IMR-90 (cell line): ENCODE data around the gene PHAF1. TPM values are rescaled to one million over a fixed set of nuclear protein-coding genes. Genes with fewer than 3 reads are reported as not detected.
A peak's percentile ranks its signal among the peaks of the same experiment; 100 is the strongest.

ENCODE experiments used
- ATAC-seq: fragments of 200-7000 bp; cut with Tn5 transposase; 2 replicates; pipeline ENCODE4 v1.9.1; 2020; ENCODE audit warnings: low read depth, mild to moderate bottlenecking, moderate library complexity
- BruUV-seq: library from RNA; stranded (reverse); fragments of 400-500 nt; replicated peaks from 2 replicates; lab custom pipeline; 2021; lab: Mats Ljungman, UMichigan
- CTCF ChIA-PET: fragments of 300-600 bp; formaldehyde crosslinking; extraction: SDS; loops from one replicate; lab custom pipeline; 2021; ENCODE audit warnings: antibody characterized with exemption; lab: Yijun Ruan, JAX
- POLR2A ChIA-PET: fragments of 300-600 bp; sonication (Branson Sonifier 250); formaldehyde crosslinking; loops from one replicate; lab custom pipeline; 2022; ENCODE audit warnings: antibody characterized with exemption; ENCODE audit not compliant: unreplicated experiment; lab: Charles Lee
- DNase-seq: peaks from one replicate; pipeline ENCODE4 v3.0.0; 2013
- H2AFZ ChIP-seq: replicated peaks from 2 replicates; pipeline ENCODE3; 2013; ENCODE audit warnings: low read length, mild to moderate bottlenecking; ENCODE audit not compliant: poor library complexity
- H2AK5ac ChIP-seq: 2 replicates; pipeline ENCODE4 v1.6.1; 2013; ENCODE audit warnings: low read depth, low read length, inconsistent platforms
- H2AK9ac ChIP-seq: replicated peaks from 2 replicates; pipeline ENCODE3; 2013; ENCODE audit warnings: mild to moderate bottlenecking, low read depth, low read length, moderate library complexity; ENCODE audit not compliant: poor library complexity
- H2BK120ac ChIP-seq: 2 replicates; pipeline ENCODE4 v1.6.1; 2013; ENCODE audit warnings: low read depth, low read length, inconsistent platforms
- H2BK15ac ChIP-seq: 3 replicates; pipeline ENCODE4 v1.6.1; 2013; ENCODE audit warnings: low read depth, low read length, inconsistent platforms
- H2BK20ac ChIP-seq: 2 replicates; pipeline ENCODE4 v1.6.1; 2013; ENCODE audit warnings: low read depth, mild to moderate bottlenecking, inconsistent platforms, low read length, moderate library complexity
- H2BK5ac ChIP-seq: 2 replicates; pipeline ENCODE4 v1.6.1; 2013; ENCODE audit warnings: mild to moderate bottlenecking, low read depth, low read length, inconsistent platforms; ENCODE audit not compliant: poor library complexity, severe bottlenecking
- H3K14ac ChIP-seq: replicated peaks from 2 replicates; pipeline ENCODE4 v1.6.1; 2013; ENCODE audit warnings: low read depth, low read length, inconsistent platforms
- H3K18ac ChIP-seq: 2 replicates; pipeline ENCODE4 v1.6.1; 2013; ENCODE audit warnings: low read depth, low read length, control low read depth
- H3K23ac ChIP-seq: 2 replicates; pipeline ENCODE4 v1.6.1; 2013; ENCODE audit warnings: low read depth, low read length, inconsistent platforms
- H3K27ac ChIP-seq: 2 replicates; pipeline ENCODE4 v1.5.1; 2013; ENCODE audit warnings: mild to moderate bottlenecking, control low read depth, low read length; ENCODE audit not compliant: insufficient read depth
- H3K27me3 ChIP-seq: 2 replicates; pipeline ENCODE4 v1.6.1; 2013; ENCODE audit warnings: low read length; ENCODE audit not compliant: control insufficient read depth, insufficient read depth
- H3K36me3 ChIP-seq: 2 replicates; pipeline ENCODE4 v1.6.1; 2013; ENCODE audit warnings: low read length, mixed read lengths; ENCODE audit not compliant: control insufficient read depth, insufficient read depth
- H3K4ac ChIP-seq: 2 replicates; pipeline ENCODE4 v1.6.1; 2013; ENCODE audit warnings: low read depth, low read length, inconsistent platforms
- H3K4me1 ChIP-seq: 2 replicates; pipeline ENCODE4 v1.6.1; 2013; ENCODE audit warnings: low read length, mixed read lengths; ENCODE audit not compliant: control insufficient read depth, insufficient read depth
- H3K4me2 ChIP-seq: 2 replicates; pipeline ENCODE4 v1.6.1; 2013; ENCODE audit warnings: low read depth, mild to moderate bottlenecking, control low read depth, low read length, moderate library complexity
- H3K4me3 ChIP-seq: 2 replicates; pipeline ENCODE4 v1.5.1; 2013; ENCODE audit warnings: low read depth, mild to moderate bottlenecking, control low read depth, low read length, moderate library complexity; ENCODE audit not compliant: insufficient read depth
- H3K56ac ChIP-seq: 2 replicates; pipeline ENCODE4 v1.6.1; 2013; ENCODE audit warnings: low read length, inconsistent platforms; ENCODE audit not compliant: insufficient read depth; ENCODE audit errors: extremely low read depth
- H3K79me1 ChIP-seq, 2 experiments: 2 replicates each; pipeline ENCODE4 v1.6.1; 2013; ENCODE audit warnings: low read length in 2 of 2, inconsistent platforms in 1 of 2, low read depth in 1 of 2
- H3K9ac ChIP-seq: 2 replicates; pipeline ENCODE4 v1.6.1; 2013; ENCODE audit warnings: low read depth, low read length, control low read depth
- H3K9me1 ChIP-seq: 2 replicates; pipeline ENCODE4 v1.6.1; 2013; ENCODE audit warnings: low read length, inconsistent platforms; ENCODE audit not compliant: insufficient read depth
- H3K9me3 ChIP-seq: 2 replicates; pipeline ENCODE4 v1.6.1; 2013; ENCODE audit warnings: low read length; ENCODE audit not compliant: control insufficient read depth, insufficient read depth
- H4K20me1 ChIP-seq: 2 replicates; pipeline ENCODE4 v1.6.1; 2013; ENCODE audit warnings: low read length, inconsistent platforms; ENCODE audit not compliant: insufficient read depth
- H4K5ac ChIP-seq: 2 replicates; pipeline ENCODE4 v1.6.1; 2013; ENCODE audit warnings: mild to moderate bottlenecking, low read depth, low read length, control low read depth
- H4K8ac ChIP-seq, 2 experiments: 2 replicates each; pipeline ENCODE4 v1.6.1; 2013; ENCODE audit warnings: low read depth in 2 of 2, low read length in 2 of 2, control low read depth in 1 of 2, inconsistent platforms in 1 of 2
- H4K91ac ChIP-seq: 2 replicates; pipeline ENCODE4 v1.6.1; 2013; ENCODE audit warnings: low read depth, low read length, inconsistent platforms; ENCODE audit not compliant: insufficient read depth
- FOS ChIP-seq: fragments of 150-350 bp; IDR thresholded peaks from 2 replicates; pipeline ENCODE4 v1.6.1; 2016; ENCODE audit warnings: low read depth, low read length
- POLR2A ChIP-seq: IDR thresholded peaks from 2 replicates; pipeline ENCODE4 v1.6.1; 2012; ENCODE audit warnings: mild to moderate bottlenecking, low read depth, low read length
- RAD21 ChIP-seq: IDR thresholded peaks from 2 replicates; pipeline ENCODE4 v1.6.1; 2012; ENCODE audit warnings: low read length, improper control_type of control experiment
- WGBS, 2 experiments: methylation state at CpG; one replicate each; pipeline versions ENCODE4 v1.1.5 to v1.1.7; 2013; ENCODE audit warnings: missing lambda C conversion rate in 2 of 2; ENCODE audit not compliant: insufficient read length in 1 of 2; ENCODE audit errors: extremely low coverage in 2 of 2; 5-methylcytosine and 5-hydroxymethylcytosine counted together
- dilution Hi-C: fragments of 300-500 bp; cut with HindIII; formaldehyde crosslinking; loops from one replicate; pipeline ENCODE4 v1.14.3; 2018; ENCODE audit warnings: low sequenced_read_pairs; ENCODE audit not compliant: unreplicated experiment
- in situ Hi-C: fragments of 300-500 bp; cut with MboI; formaldehyde crosslinking; loops from 3 replicates; pipeline ENCODE4 v1.14.3; 2019; ENCODE audit warnings: low sequenced_read_pairs, inconsistent platforms, mixed read lengths
- intact Hi-C: fragments of 100-400 bp; cut with micrococcal nuclease; formaldehyde crosslinking; loops from 2 replicates; pipeline ENCODE4 v1.10.0; 2022
- polyA plus RNA-seq, 3 experiments: library from polyadenylated mRNA; depleted of rRNA; stranded (reverse); fragments of >200 nt; gene quantifications; 2 replicates each; pipeline ENCODE4 v1.2.3, GENCODE V29; 2012; ENCODE audit warnings: low replicate concordance in 1 of 3
- total RNA-seq: library from RNA; depleted of rRNA; stranded (reverse); fragments of >200 nt; gene quantifications from 2 replicates; pipeline ENCODE4 v1.2.3, GENCODE V29; 2012

The PHAF1 gene
- total and polyA plus RNA-seq, 2 of the 4 experiments (the other 2 are of a cell fraction): 14.0 to 19.8 TPM

- H3K27ac ChIP-seq: no peak overlapping the region
- no peak overlapping the region for H3K9ac ChIP-seq
- no peak overlapping the region for H2AK5ac ChIP-seq
- no peak overlapping the region for H4K5ac ChIP-seq
- no peak overlapping the region for H3K4ac ChIP-seq
- dilution Hi-C loops: no loop called here
- TF ChIP-seq FOS (no peak), RAD21 (peak; percentile 16; the same call in 1 of the 2 replicates), POLR2A (no peak)
- H3K9me3 ChIP-seq: no peaks in the 10 kb centered on the region
- H3K4me2 ChIP-seq: no peak overlapping the region
- 100% methylated on average over 2 of the region's 7 CpGs; no CpG with 5 or more reads in 1 of the 2 experiments for WGBS, 2 experiments
- intact Hi-C loops: no loop called here
- peaks cover 5% of the 10 kb centered on the region; the same call in 1 of the 2 replicates for H3K4me1 ChIP-seq
- POLR2A ChIA-PET: no interaction called here
- no peak overlapping the region for H3K23ac ChIP-seq
- no peak overlapping the region for H2BK5ac ChIP-seq
- H3K79me1 ChIP-seq: peaks cover 0 to 30% of the 10 kb centered on the region in 2 experiments; a peak in 2 of 4 replicates
- H4K20me1 ChIP-seq: peaks cover 7% of the 10 kb centered on the region; the same call in 1 of the 2 replicates
- no peak overlapping the region for H3K18ac ChIP-seq
- DNase-seq (no peak), ATAC-seq (no peak)
- no peak overlapping the region for H2AFZ ChIP-seq
- in situ Hi-C loops: no loop called here
- H3K4me3 ChIP-seq: no peak overlapping the region
- H2AK9ac ChIP-seq: peak overlapping the region; percentile 48
- H4K91ac ChIP-seq: no peak overlapping the region
- H3K9me1 ChIP-seq: peaks cover 4% of the 10 kb centered on the region; the same call in 1 of the 2 replicates
- no peak overlapping the region for H3K56ac ChIP-seq
- H3K27me3 ChIP-seq: no peaks in the 10 kb centered on the region
- H3K36me3 ChIP-seq: peaks cover 64% of the 10 kb centered on the region
- CTCF ChIA-PET: no interaction called here
- H2BK120ac ChIP-seq: no peak overlapping the region
- H2BK20ac ChIP-seq: no peak overlapping the region
- H2BK15ac ChIP-seq: no peak overlapping the region
- H4K8ac ChIP-seq: no peak overlapping the region
- BruUV-seq: no TSS peak
- no peak overlapping the region for H3K14ac ChIP-seq
These were observed 37.0 kb downstream of the PHAF1 start for GRCh38 chr16:67146523-67147357.
